Measurements from ENCODE around the gene TARS3. TPM values are rescaled to one million over a fixed set of nuclear protein-coding genes. Genes with fewer than 3 reads are reported as not detected.
"Not testable (repeated sequence)": the region's sequence is repeated elsewhere in the genome, so short reads cannot be mapped to it uniquely, and the experiment has no call there.

The TARS3 gene
- total RNA-seq, 1 donor from 2014 or later: 10.4 TPM

DNA sequence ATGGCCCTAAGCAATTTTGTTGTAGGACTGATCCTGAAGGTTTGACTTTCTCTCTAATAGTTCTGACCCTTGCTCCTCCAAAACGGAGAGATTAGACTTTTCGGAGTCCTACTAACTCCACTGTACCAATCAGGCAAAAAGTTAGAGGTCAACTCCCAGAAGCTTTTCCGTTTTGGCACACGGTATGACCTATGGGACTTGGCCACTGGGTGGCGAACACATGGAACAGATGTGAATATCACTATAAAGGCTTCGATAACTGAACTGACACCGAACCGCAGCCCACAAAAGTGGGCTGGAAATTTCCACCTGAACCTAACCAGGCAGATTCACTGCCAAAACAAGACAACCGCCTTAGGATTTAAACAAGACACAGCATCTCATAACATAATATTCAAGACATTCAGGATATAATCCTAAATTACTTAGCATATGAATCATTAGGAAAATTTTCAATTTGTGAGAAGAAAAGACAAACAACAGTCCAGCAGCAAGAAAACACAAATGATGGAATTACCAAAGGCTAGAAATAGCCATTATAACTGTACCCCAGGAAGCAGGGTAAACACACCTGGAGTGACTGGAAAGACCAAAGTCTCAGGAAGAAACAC, 59.9 kb downstream of the TARS3 start:
- no peaks in the 10 kb centered on the region for H3K36me3 ChIP-seq (ENCODE audit: control insufficient read depth, insufficient read depth, low read length)
- H3K4me3 ChIP-seq (ENCODE audit: low read depth, low read length): no peak overlapping the region
- no peaks in the 10 kb centered on the region for H3K27me3 ChIP-seq (ENCODE audit: control insufficient read depth, insufficient read depth, low read length)
- TF ChIP-seq, protein P1, sequence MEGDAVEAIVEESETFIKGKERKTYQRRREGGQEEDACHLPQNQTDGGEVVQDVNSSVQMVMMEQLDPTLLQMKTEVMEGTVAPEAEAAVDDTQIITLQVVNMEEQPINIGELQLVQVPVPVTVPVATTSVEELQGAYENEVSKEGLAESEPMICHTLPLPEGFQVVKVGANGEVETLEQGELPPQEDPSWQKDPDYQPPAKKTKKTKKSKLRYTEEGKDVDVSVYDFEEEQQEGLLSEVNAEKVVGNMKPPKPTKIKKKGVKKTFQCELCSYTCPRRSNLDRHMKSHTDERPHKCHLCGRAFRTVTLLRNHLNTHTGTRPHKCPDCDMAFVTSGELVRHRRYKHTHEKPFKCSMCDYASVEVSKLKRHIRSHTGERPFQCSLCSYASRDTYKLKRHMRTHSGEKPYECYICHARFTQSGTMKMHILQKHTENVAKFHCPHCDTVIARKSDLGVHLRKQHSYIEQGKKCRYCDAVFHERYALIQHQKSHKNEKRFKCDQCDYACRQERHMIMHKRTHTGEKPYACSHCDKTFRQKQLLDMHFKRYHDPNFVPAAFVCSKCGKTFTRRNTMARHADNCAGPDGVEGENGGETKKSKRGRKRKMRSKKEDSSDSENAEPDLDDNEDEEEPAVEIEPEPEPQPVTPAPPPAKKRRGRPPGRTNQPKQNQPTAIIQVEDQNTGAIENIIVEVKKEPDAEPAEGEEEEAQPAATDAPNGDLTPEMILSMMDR (IDR thresholded peaks at IDR 0.05; ENCODE audit: insufficient read depth, low read length, poor library complexity, severe bottlenecking): peak; percentile 15
- no peak for DNase-seq (ENCODE audit: low read depth)

DNA sequence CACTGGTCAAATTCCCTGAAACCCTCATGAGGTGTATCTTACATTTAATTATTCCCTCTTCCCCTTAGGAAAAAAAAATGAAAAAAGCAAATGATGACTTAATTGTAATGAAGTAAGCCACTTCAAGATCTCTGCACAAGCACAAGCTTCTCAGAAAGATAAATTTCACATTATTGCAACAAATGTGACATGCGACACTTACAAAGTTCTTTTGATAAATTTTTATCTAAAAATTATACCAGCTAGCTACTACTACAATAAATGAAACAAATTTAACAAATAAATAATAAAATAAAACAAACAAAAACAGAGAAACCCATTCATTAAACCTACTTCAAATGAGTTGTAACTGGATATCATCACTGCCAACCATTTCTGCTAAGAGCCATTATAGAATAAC, 62.1 kb downstream of the TARS3 start:
- TF ChIP-seq, protein P1 (IDR thresholded peaks at IDR 0.05; ENCODE audit: insufficient read depth, low read length, poor library complexity, severe bottlenecking): no peak
- H3K27me3 ChIP-seq (ENCODE audit: control insufficient read depth, insufficient read depth, low read length): no peaks in the 10 kb centered on the region
- no peak overlapping the region for H3K4me3 ChIP-seq (ENCODE audit: low read depth, low read length)

DNA sequence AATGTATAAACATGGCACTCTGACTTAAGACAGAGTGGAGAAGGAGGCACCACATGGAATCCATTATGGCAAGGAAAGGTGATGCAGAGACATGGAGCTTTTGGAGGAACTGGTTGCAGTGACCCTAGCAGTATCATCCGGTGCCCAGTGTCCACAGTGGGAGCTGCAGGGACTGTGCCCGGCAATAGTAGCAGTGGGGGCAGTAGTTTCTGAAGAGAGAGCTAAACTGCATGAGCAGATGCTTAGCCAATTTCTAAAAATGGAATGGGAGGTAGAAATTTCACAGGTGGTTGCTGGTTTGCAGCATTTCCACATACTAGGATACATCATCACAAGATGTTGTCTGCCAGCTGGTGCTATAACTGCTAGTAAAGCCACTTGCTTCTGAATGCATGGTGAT, 64.3 kb downstream of the TARS3 start:
- no peaks in the 10 kb centered on the region for H3K27me3 ChIP-seq (ENCODE audit: control insufficient read depth, insufficient read depth, low read length)
- TF ChIP-seq, protein P1 (IDR thresholded peaks at IDR 0.05; ENCODE audit: insufficient read depth, low read length, poor library complexity, severe bottlenecking): no peak
- DNase-seq (ENCODE audit: low read depth): no peak
- no peak overlapping the region for H3K4me3 ChIP-seq (ENCODE audit: low read depth, low read length)
- no peaks in the 10 kb centered on the region for H3K36me3 ChIP-seq (ENCODE audit: control insufficient read depth, insufficient read depth, low read length)

More for the DNA sequence above, 62.1 kb downstream of the TARS3 start:
- no peak for DNase-seq (ENCODE audit: low read depth)
- H3K36me3 ChIP-seq (ENCODE audit: control insufficient read depth, insufficient read depth, low read length): no peaks in the 10 kb centered on the region

DNA sequence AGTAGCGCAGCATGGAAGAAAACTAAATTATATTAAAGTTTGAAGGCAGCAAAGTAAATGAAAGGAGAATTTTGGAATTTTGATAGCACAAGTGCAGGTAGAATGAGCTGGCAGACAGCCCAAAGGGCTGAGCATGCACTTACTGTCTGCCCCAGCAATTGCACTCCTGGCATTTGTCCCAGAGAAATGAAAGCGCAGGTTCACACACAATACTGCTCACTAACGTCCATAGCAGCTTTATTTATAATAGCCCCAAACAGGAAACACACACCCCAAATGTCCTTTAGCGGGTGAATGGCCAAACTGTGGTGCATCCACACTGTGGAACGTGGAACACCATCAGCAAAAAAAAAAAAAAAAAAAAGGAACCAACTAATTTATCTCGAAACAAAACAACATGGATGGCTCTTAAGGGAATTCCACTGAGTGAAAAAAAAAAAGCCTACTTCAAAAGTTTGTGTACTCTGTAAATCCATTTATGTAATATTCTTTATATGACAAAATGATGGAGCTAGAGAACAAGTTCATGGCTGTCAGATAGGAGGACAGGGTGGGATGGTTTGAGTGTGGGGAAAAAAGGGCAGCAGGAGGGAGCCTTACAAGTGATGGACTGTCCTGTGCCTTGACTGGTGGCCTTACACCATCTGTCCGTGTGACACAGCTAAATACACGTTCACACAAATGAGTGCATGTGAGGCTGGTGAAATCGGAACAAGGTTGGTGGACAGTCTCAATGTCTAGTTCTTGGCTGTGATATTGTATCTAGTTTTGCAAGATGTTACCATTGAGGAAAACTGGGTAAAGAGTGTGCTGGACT, 66.1 kb downstream of the TARS3 start:
- H3K4me3 ChIP-seq (ENCODE audit: low read depth, low read length): no peak overlapping the region
- H3K36me3 ChIP-seq (ENCODE audit: control insufficient read depth, insufficient read depth, low read length): no peaks in the 10 kb centered on the region
- DNase-seq (ENCODE audit: low read depth): no peak
- no peaks in the 10 kb centered on the region for H3K27me3 ChIP-seq (ENCODE audit: control insufficient read depth, insufficient read depth, low read length)
- TF ChIP-seq, protein P1 (IDR thresholded peaks at IDR 0.05; ENCODE audit: insufficient read depth, low read length, poor library complexity, severe bottlenecking): no peak

DNA sequence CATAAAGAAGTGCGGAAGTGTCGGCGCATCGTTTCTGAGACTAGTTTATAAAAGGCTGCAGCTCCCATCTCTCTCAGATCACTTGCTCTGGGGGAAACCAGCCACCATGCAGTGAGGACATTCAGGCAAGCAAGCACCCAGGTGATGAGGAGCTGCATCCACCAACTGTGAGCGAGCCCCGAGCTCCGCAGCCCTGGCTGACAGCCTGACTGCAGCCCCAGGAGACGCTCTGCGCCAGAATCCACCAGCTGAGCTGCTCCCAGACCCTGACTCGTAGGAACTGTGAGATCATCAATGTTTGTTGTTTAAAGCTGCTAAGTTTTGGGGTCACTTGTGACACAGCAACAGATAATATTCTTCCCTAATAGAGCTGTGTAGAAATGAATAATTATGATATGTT, 67.1 kb downstream of the TARS3 start:
- no peaks in the 10 kb centered on the region for H3K36me3 ChIP-seq (ENCODE audit: control insufficient read depth, insufficient read depth, low read length)
- TF ChIP-seq, protein P1 (IDR thresholded peaks at IDR 0.05; ENCODE audit: insufficient read depth, low read length, poor library complexity, severe bottlenecking): no peak
- no peak overlapping the region for H3K4me3 ChIP-seq (ENCODE audit: low read depth, low read length)
- no peaks in the 10 kb centered on the region for H3K27me3 ChIP-seq (ENCODE audit: control insufficient read depth, insufficient read depth, low read length)
- no peak for DNase-seq (ENCODE audit: low read depth)

DNA sequence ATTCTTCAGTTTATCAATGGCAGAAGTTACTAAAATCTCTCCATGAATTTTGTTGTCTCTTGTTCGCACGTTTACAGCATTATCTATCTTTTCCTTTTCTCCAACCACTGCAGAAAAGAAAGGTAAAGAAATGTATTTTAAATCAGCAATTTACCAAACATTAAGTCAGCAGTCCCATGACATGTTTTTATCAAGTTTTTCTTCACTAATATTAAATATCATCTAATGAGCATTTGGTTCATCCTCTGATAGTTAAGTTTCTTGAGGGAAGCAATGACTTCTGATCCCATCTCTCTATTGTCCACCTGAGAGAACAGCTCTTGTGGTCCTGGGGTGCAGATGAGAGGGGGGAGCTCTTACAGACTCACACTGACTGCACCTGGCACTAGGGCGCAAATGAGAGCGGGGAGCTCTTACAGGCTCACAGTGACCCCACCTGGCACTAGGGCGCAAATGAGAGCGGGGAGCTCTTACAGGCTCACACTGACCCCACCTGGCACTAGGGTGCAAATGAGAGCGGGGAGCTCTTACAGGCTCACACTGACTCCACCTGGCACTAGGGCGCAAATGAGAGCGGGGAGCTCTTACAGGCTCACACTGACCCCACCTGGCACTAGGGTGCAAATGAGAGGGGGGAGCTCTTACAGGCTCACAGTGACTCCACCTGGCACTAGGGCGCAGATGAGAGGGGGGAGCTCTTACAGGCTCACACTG, 69.5 kb downstream of the TARS3 start:
- not testable (repeated sequence) for DNase-seq (ENCODE audit: low read depth); H3K4me3 ChIP-seq (ENCODE audit: low read depth, low read length); H3K27me3 ChIP-seq (ENCODE audit: control insufficient read depth, insufficient read depth, low read length); H3K36me3 ChIP-seq (ENCODE audit: control insufficient read depth, insufficient read depth, low read length)
